Measurements from ENCODE around the gene GSTM5. TPM values are rescaled to one million over a fixed set of nuclear protein-coding genes. Genes with fewer than 3 reads are reported as not detected.

Gene GSTM5
- total and polyA plus RNA-seq, 4 donors, result 0.59 to 2.8 (median 1.3) TPM

- Histone ChIP-seq H3K36me3 (ENCODE audit: control insufficient read depth in 4 of 4, insufficient read depth in 3 of 4, low read depth in 1 of 4, low read length in 3 of 4) (peaks cover 0 to 2% (median 0%) of the 10 kb centered on the region in 4 donors), H3K27ac (ENCODE audit: low read depth in 1 of 2, low read length in 2 of 2) (no peak overlapping the region), H3K9ac (ENCODE audit: low read depth in 1 of 2, low read length in 2 of 2) (no peak overlapping the region), H3K4me1 (ENCODE audit: control insufficient read depth in 4 of 4, insufficient read depth in 4 of 4, low read length in 3 of 4) (peaks cover 0 to 3% (median 0%) of the 10 kb centered on the region in 4 donors), H3K4me3 (ENCODE audit: low read depth in 1 of 3, low read length in 3 of 3) (peak overlapping the region in 2 of 3 donors; percentile 23 to 49), H3K9me3 (ENCODE audit: control insufficient read depth in 4 of 4, low read length in 3 of 4) (no peaks in the 10 kb centered on the region), H3K27me3 (ENCODE audit: control insufficient read depth in 4 of 4, insufficient read depth in 4 of 4, low read length in 3 of 4) (no peaks in the 10 kb centered on the region)
- DNase-seq (ENCODE audit: low spot score), result no peak
- WGBS, result 45% methylated on average over 26 of the region's 26 CpGs
- TF ChIP-seq FOXA1 (IDR thresholded peaks at IDR 0.05) (no peak), EGR1 (IDR thresholded peaks at IDR 0.05; ENCODE audit: low read depth in 2 of 2) (no peak), GABPA (IDR thresholded peaks at IDR 0.05 in 1 of 2, conservative IDR thresholded peaks at IDR 0.05 in 1 of 2) (no peak), REST (IDR thresholded peaks at IDR 0.05) (no peak), HNF4A (conservative IDR thresholded peaks at IDR 0.05) (no peak), RAD21 (IDR thresholded peaks at IDR 0.05) (no peak), HNF4G (IDR thresholded peaks at IDR 0.05) (no peak), ZBTB33 (IDR thresholded peaks at IDR 0.05) (no peak), TAF1 (conservative IDR thresholded peaks at IDR 0.05) (no peak), CTCF (IDR thresholded peaks at IDR 0.05; ENCODE audit: low read depth, low read length, missing input control) (no peak), SP1 (IDR thresholded peaks at IDR 0.05) (no peak), YY1 (IDR thresholded peaks at IDR 0.05) (no peak)
Measured at GRCh38 chr1:109668123-109668775, 43.8 kb upstream of the GSTM5 start.

GRCh38 chr1:109669246-109669948, 42.7 kb upstream of the GSTM5 start:
- Histone ChIP-seq H3K9me3 (ENCODE audit: control insufficient read depth in 4 of 4, low read length in 3 of 4) (no peaks in the 10 kb centered on the region), H3K27me3 (ENCODE audit: control insufficient read depth in 4 of 4, insufficient read depth in 4 of 4, low read length in 3 of 4) (no peaks in the 10 kb centered on the region), H3K36me3 (ENCODE audit: control insufficient read depth in 4 of 4, insufficient read depth in 3 of 4, low read depth in 1 of 4, low read length in 3 of 4) (peaks cover 0 to 2% (median 0%) of the 10 kb centered on the region in 4 donors), H3K4me1 (ENCODE audit: control insufficient read depth in 4 of 4, insufficient read depth in 4 of 4, low read length in 3 of 4) (peaks cover 0 to 3% (median 0%) of the 10 kb centered on the region in 4 donors), H3K9ac (ENCODE audit: low read depth in 1 of 2, low read length in 2 of 2) (no peak overlapping the region), H3K4me3 (ENCODE audit: low read depth in 1 of 3, low read length in 3 of 3) (no peak overlapping the region), H3K27ac (ENCODE audit: low read depth in 1 of 2, low read length in 2 of 2) (no peak overlapping the region)
- WGBS, result 92% methylated on average over 22 of the region's 22 CpGs
- DNase-seq (ENCODE audit: low spot score), result no peak
- no peak for TF ChIP-seq CTCF (IDR thresholded peaks at IDR 0.05; ENCODE audit: low read depth, low read length, missing input control)
- no peak for TF ChIP-seq NR2F2 (IDR thresholded peaks at IDR 0.05)
- TF ChIP-seq GABPA (IDR thresholded peaks at IDR 0.05 in 1 of 2, conservative IDR thresholded peaks at IDR 0.05 in 1 of 2), result no peak
- no peak for TF ChIP-seq RXRA (IDR thresholded peaks at IDR 0.05)
- TF ChIP-seq SP1 (IDR thresholded peaks at IDR 0.05), result no peak
- no peak for TF ChIP-seq EGR1 (IDR thresholded peaks at IDR 0.05; ENCODE audit: low read depth in 2 of 2)
- no peak for TF ChIP-seq HNF4A (conservative IDR thresholded peaks at IDR 0.05)
- TF ChIP-seq MAX (IDR thresholded peaks at IDR 0.05), result no peak
- TF ChIP-seq FOXA2 (IDR thresholded peaks at IDR 0.05), result no peak
- TF ChIP-seq JUND (IDR thresholded peaks at IDR 0.05), result no peak
- no peak for TF ChIP-seq ATF3 (IDR thresholded peaks at IDR 0.05)
- no peak for TF ChIP-seq HNF4G (IDR thresholded peaks at IDR 0.05)
- TF ChIP-seq YY1 (IDR thresholded peaks at IDR 0.05), result no peak
- TF ChIP-seq TAF1 (conservative IDR thresholded peaks at IDR 0.05), result no peak

All from liver (tissue), 9 donors.